Neural progenitor cell (in vitro differentiated cells): ENCODE measurements around the gene NBEA. TPM values are rescaled to one million over a fixed set of nuclear protein-coding genes. Genes with fewer than 3 reads are reported as not detected.

ENCODE experiments used
- DNase-seq: peaks from one replicate; pipeline ENCODE4 v3.0.0-alpha.2; 2016; ENCODE audit warnings: low spot score
- H2AFZ ChIP-seq: fragments of 200-600 bp; sonication (generic); replicated peaks from 2 replicates; pipeline ENCODE4 v1.6.1; 2016; ENCODE audit warnings: antibody characterized with exemption
- H3F3A ChIP-seq: fragments of 200-600 bp; sonication (generic); 2 replicates; pipeline ENCODE4 v1.6.1; 2016; ENCODE audit warnings: antibody characterized with exemption, low read depth
- H3K27ac ChIP-seq: fragments of 200-600 bp; sonication (generic); 2 replicates; pipeline ENCODE4 v1.5.1; 2016; ENCODE audit warnings: mild to moderate bottlenecking
- H3K27me3 ChIP-seq: fragments of 200-600 bp; sonication (generic); 2 replicates; pipeline ENCODE4 v1.6.1; 2016; ENCODE audit warnings: mild to moderate bottlenecking, moderate library complexity
- H3K36me3 ChIP-seq: fragments of 200-600 bp; sonication (generic); 2 replicates; pipeline ENCODE4 v1.5.1; 2016
- H3K4me1 ChIP-seq: fragments of 200-600 bp; sonication (generic); 2 replicates; pipeline ENCODE4 v1.6.1; 2016; ENCODE audit warnings: mixed run types
- H3K4me2 ChIP-seq: fragments of 200-600 bp; sonication (generic); 2 replicates; pipeline ENCODE4 v1.6.1; 2016
- H3K4me3 ChIP-seq: fragments of 200-600 bp; sonication (generic); 2 replicates; pipeline ENCODE4 v1.5.1; 2016
- H3K79me2 ChIP-seq: fragments of 200-600 bp; sonication (generic); 2 replicates; pipeline ENCODE4 v1.6.1; 2016; ENCODE audit warnings: low read depth
- H3K9ac ChIP-seq: fragments of 200-600 bp; sonication (generic); 2 replicates; pipeline ENCODE4 v1.6.1; 2016
- H3K9me3 ChIP-seq: fragments of 200-600 bp; sonication (generic); 2 replicates; pipeline ENCODE4 v1.5.1; 2016; ENCODE audit warnings: low read depth
- H4K20me1 ChIP-seq: fragments of 200-600 bp; sonication (generic); 2 replicates; pipeline ENCODE4 v1.6.1; 2016; ENCODE audit warnings: low read depth
- H3K27ac Mint-ChIP-seq: 3 replicates; pipeline ENCODE4 v1.8.0; 2021; ENCODE audit warnings: mixed read lengths
- H3K27me3 Mint-ChIP-seq: 2 replicates; pipeline ENCODE4 v1.8.0; 2022; ENCODE audit warnings: low read depth, mild to moderate bottlenecking, inconsistent platforms, moderate library complexity, mixed read lengths; ENCODE audit not compliant: insufficient read depth
- H3K36me3 Mint-ChIP-seq: 3 replicates; pipeline ENCODE4 v1.8.0; 2021; ENCODE audit warnings: mixed read lengths
- H3K4me1 Mint-ChIP-seq: 3 replicates; pipeline ENCODE4 v1.8.0; 2021; ENCODE audit warnings: mixed read lengths
- H3K4me3 Mint-ChIP-seq: 3 replicates; pipeline ENCODE4 v1.8.0; 2021; ENCODE audit warnings: mild to moderate bottlenecking, moderate library complexity, mixed read lengths
- H3K9me3 Mint-ChIP-seq: 3 replicates; pipeline ENCODE4 v1.8.0; 2020; ENCODE audit warnings: mixed read lengths
- EZH2 ChIP-seq: fragments of 200-600 bp; sonication (generic); IDR thresholded peaks from 2 replicates; pipeline ENCODE4 v1.6.1; 2017; ENCODE audit warnings: antibody characterized with exemption, mild to moderate bottlenecking, moderate library complexity
- EZH2phosphoT487 ChIP-seq: fragments of 200-600 bp; sonication (generic); IDR thresholded peaks from 2 replicates; pipeline ENCODE4 v1.6.1; 2017; ENCODE audit warnings: antibody characterized with exemption
- total RNA-seq: library from RNA; depleted of rRNA; stranded (reverse); fragments of >200 nt; gene quantifications from 2 replicates; pipeline ENCODE4 v1.2.3, GENCODE V29; 2015; ENCODE audit warnings: low replicate concordance
- TF ChIP-seq, protein P1 (sequence below): fragments of 200-600 bp; sonication (generic); IDR thresholded peaks from 2 replicates; pipeline ENCODE4 v1.5.1; 2017; ENCODE audit warnings: antibody characterized with exemption, mild to moderate bottlenecking

Gene NBEA
- total RNA-seq, 1 donor from 2014 or later = 31.0 TPM

DNA sequence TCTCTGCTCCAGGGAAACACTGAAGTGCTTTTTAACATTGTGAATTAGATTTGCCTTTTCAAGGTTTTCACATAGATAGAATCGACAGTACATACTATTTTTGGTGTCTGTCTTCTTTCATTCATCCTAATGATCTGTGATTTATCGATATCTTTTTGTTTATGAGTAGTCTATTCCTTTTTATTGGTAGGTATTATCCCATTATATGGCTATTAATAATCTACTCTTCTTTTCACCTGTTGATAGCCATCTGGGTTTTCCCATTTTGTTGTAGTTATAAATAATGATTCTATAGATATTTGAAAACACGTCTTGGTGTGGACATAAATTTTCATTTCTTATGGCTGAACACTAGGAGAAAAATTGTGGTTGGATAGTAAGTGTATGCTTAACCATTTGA, 271.8 kb downstream of the NBEA start:
- Histone ChIP-seq H3K27me3 (no peaks in the 10 kb centered on the region), H3K9me3 (no peaks in the 10 kb centered on the region), H4K20me1 (no peaks in the 10 kb centered on the region), H3K9ac (no peak overlapping the region), H3K36me3 (no peaks in the 10 kb centered on the region), H3K4me3 (no peak overlapping the region), H3K79me2 (no peaks in the 10 kb centered on the region), H3F3A (no peaks in the 10 kb centered on the region), H2AFZ (no peak overlapping the region), H3K27ac (no peak overlapping the region), H3K4me2 (no peak overlapping the region), H3K4me1 (no peaks in the 10 kb centered on the region)
- Mint-ChIP-seq H3K27me3 (no peaks in the 10 kb centered on the region), H3K36me3 (peaks cover 5% of the 10 kb centered on the region), H3K9me3 (no peaks in the 10 kb centered on the region), H3K27ac (no peak overlapping the region), H3K4me1 (no peaks in the 10 kb centered on the region), H3K4me3 (no peak overlapping the region)
- TF ChIP-seq, protein P1, sequence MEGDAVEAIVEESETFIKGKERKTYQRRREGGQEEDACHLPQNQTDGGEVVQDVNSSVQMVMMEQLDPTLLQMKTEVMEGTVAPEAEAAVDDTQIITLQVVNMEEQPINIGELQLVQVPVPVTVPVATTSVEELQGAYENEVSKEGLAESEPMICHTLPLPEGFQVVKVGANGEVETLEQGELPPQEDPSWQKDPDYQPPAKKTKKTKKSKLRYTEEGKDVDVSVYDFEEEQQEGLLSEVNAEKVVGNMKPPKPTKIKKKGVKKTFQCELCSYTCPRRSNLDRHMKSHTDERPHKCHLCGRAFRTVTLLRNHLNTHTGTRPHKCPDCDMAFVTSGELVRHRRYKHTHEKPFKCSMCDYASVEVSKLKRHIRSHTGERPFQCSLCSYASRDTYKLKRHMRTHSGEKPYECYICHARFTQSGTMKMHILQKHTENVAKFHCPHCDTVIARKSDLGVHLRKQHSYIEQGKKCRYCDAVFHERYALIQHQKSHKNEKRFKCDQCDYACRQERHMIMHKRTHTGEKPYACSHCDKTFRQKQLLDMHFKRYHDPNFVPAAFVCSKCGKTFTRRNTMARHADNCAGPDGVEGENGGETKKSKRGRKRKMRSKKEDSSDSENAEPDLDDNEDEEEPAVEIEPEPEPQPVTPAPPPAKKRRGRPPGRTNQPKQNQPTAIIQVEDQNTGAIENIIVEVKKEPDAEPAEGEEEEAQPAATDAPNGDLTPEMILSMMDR = no peak
- TF ChIP-seq EZH2phosphoT487 (no peak), EZH2 (no peak)
- no peak for DNase-seq

DNA sequence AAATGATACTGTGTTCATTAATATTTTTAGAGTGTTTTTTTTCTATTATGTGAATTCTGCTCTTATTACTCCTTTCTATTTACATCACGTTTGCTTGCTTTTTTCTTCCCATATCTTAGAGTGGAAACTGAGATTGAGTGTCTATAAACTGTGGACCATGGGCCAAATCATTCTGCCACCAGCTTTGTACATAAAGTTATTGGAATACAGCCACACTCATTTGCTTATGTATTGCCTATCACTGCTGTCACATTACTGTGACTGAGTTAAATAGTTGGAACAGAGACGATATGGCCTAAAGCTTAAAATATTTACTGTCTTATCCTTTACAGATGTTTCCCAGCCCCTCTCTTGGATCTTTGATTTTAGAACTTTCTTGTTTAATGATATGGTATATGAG, 274.1 kb downstream of the NBEA start:
- no peaks in the 10 kb centered on the region for H3K4me1 Mint-ChIP-seq
- no peaks in the 10 kb centered on the region for H3F3A ChIP-seq
- H3K36me3 ChIP-seq = peaks cover 9% of the 10 kb centered on the region
- no peak overlapping the region for H3K9ac ChIP-seq
- H3K27me3 Mint-ChIP-seq = no peaks in the 10 kb centered on the region
- H3K4me3 Mint-ChIP-seq = no peak overlapping the region
- no peaks in the 10 kb centered on the region for H3K27me3 ChIP-seq
- no peak overlapping the region for H3K27ac ChIP-seq
- TF ChIP-seq EZH2 = no peak
- TF ChIP-seq, protein P1 = no peak
- no peak for TF ChIP-seq EZH2phosphoT487
- H3K36me3 Mint-ChIP-seq = peaks cover 17% of the 10 kb centered on the region
- no peaks in the 10 kb centered on the region for H3K4me1 ChIP-seq
- no peak for DNase-seq
- no peaks in the 10 kb centered on the region for H4K20me1 ChIP-seq
- H3K27ac Mint-ChIP-seq = no peak overlapping the region
- no peak overlapping the region for H2AFZ ChIP-seq
- H3K9me3 ChIP-seq = peaks cover 9% of the 10 kb centered on the region
- no peak overlapping the region for H3K4me3 ChIP-seq
- no peaks in the 10 kb centered on the region for H3K79me2 ChIP-seq
- H3K9me3 Mint-ChIP-seq = peaks cover 9% of the 10 kb centered on the region
- H3K4me2 ChIP-seq = no peak overlapping the region

DNA sequence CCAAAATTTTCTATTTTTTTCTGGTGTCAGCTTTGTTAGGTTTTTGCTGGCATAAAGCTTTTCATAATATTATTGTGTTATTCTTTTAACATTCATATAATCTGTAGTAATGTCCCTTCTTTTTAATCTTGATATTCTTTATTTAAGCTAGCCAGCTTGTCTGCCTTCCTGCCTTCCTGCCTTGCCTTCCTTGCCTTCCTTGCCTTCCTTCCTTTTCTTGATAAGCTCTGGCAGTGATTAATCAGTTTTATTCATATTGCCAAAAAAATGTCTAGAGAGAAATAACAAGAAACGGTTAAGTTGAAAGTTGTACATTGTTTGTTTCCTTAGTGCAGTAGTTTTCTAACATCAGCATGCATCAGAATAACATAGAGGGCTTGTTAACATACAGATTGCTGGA, 277.0 kb downstream of the NBEA start:
- no peak for DNase-seq
- Histone ChIP-seq H3K4me1 (peaks cover 7% of the 10 kb centered on the region), H2AFZ (no peak overlapping the region), H3K4me3 (no peak overlapping the region), H3K9me3 (peaks cover 9% of the 10 kb centered on the region), H3K9ac (no peak overlapping the region), H3K4me2 (no peak overlapping the region), H3K36me3 (peaks cover 20% of the 10 kb centered on the region), H3K27ac (no peak overlapping the region), H3K27me3 (no peaks in the 10 kb centered on the region), H3F3A (no peaks in the 10 kb centered on the region), H4K20me1 (no peaks in the 10 kb centered on the region), H3K79me2 (no peaks in the 10 kb centered on the region)
- H3K27me3 Mint-ChIP-seq = no peaks in the 10 kb centered on the region
- no peak overlapping the region for H3K4me3 Mint-ChIP-seq
- H3K9me3 Mint-ChIP-seq = peaks cover 9% of the 10 kb centered on the region
- peaks cover 5% of the 10 kb centered on the region for H3K4me1 Mint-ChIP-seq
- no peak overlapping the region for H3K27ac Mint-ChIP-seq
- H3K36me3 Mint-ChIP-seq = peaks cover 15% of the 10 kb centered on the region
- TF ChIP-seq EZH2 = no peak
- TF ChIP-seq EZH2phosphoT487 = no peak
- TF ChIP-seq, protein P1 = no peak
